ENCODE results near the gene KCNJ15. TPM values are rescaled to one million over a fixed set of nuclear protein-coding genes. Genes with fewer than 3 reads are reported as not detected.

The KCNJ15 gene
- total RNA-seq, 1 donor from 2014 or later = 0.97 TPM

GRCh38 chr21:38325731-38326420, 69.1 kb downstream of the KCNJ15 start:
- H3K4me3 Mint-ChIP-seq (ENCODE audit: unreplicated experiment) = no peak overlapping the region
- no peak overlapping the region for H3K27ac Mint-ChIP-seq (ENCODE audit: unreplicated experiment)
- TF ChIP-seq CTCF (IDR thresholded peaks at IDR 0.05; ENCODE audit: unreplicated experiment) = no peak
- no peaks in the 10 kb centered on the region for H3K36me3 Mint-ChIP-seq (ENCODE audit: low read depth, unreplicated experiment)
- no peaks in the 10 kb centered on the region for H3K9me3 Mint-ChIP-seq (ENCODE audit: unreplicated experiment)
- no peak for DNase-seq (ENCODE audit: low spot score)
- no peaks in the 10 kb centered on the region for H3K27me3 Mint-ChIP-seq (ENCODE audit: unreplicated experiment)
- peaks cover 13% of the 10 kb centered on the region for H3K4me1 Mint-ChIP-seq (ENCODE audit: unreplicated experiment)

- peaks cover 13% of the 10 kb centered on the region for H3K4me1 Mint-ChIP-seq (ENCODE audit: unreplicated experiment)
- no peak overlapping the region for H3K4me3 Mint-ChIP-seq (ENCODE audit: unreplicated experiment)
- H3K36me3 Mint-ChIP-seq (ENCODE audit: low read depth, unreplicated experiment) = no peaks in the 10 kb centered on the region
- TF ChIP-seq CTCF (IDR thresholded peaks at IDR 0.05; ENCODE audit: unreplicated experiment) = no peak
- H3K9me3 Mint-ChIP-seq (ENCODE audit: unreplicated experiment) = no peaks in the 10 kb centered on the region
- H3K27me3 Mint-ChIP-seq (ENCODE audit: unreplicated experiment) = no peaks in the 10 kb centered on the region
- no peak for DNase-seq (ENCODE audit: low spot score)
- H3K27ac Mint-ChIP-seq (ENCODE audit: unreplicated experiment) = no peak overlapping the region
Measured at GRCh38 chr21:38326429-38326828, 69.6 kb downstream of the KCNJ15 start.

GRCh38 chr21:38326899-38327298, 70.1 kb downstream of the KCNJ15 start:
- Mint-ChIP-seq H3K27me3 (ENCODE audit: unreplicated experiment) (no peaks in the 10 kb centered on the region), H3K36me3 (ENCODE audit: low read depth, unreplicated experiment) (no peaks in the 10 kb centered on the region), H3K4me3 (ENCODE audit: unreplicated experiment) (no peak overlapping the region), H3K4me1 (ENCODE audit: unreplicated experiment) (peaks cover 13% of the 10 kb centered on the region), H3K27ac (ENCODE audit: unreplicated experiment) (no peak overlapping the region), H3K9me3 (ENCODE audit: unreplicated experiment) (no peaks in the 10 kb centered on the region)
- no peak for TF ChIP-seq CTCF (IDR thresholded peaks at IDR 0.05; ENCODE audit: unreplicated experiment)
- no peak for DNase-seq (ENCODE audit: low spot score)

- peaks cover 13% of the 10 kb centered on the region for H3K4me1 Mint-ChIP-seq (ENCODE audit: unreplicated experiment)
Measured at GRCh38 chr21:38327984-38328383, 71.2 kb downstream of the KCNJ15 start.

More at GRCh38 chr21:38327984-38328383, 71.2 kb downstream of the KCNJ15 start:
- H3K4me3 Mint-ChIP-seq (ENCODE audit: unreplicated experiment) = no peak overlapping the region
- no peak for TF ChIP-seq CTCF (IDR thresholded peaks at IDR 0.05; ENCODE audit: unreplicated experiment)
- DNase-seq (ENCODE audit: low spot score) = no peak
- H3K36me3 Mint-ChIP-seq (ENCODE audit: low read depth, unreplicated experiment) = no peaks in the 10 kb centered on the region
- no peaks in the 10 kb centered on the region for H3K27me3 Mint-ChIP-seq (ENCODE audit: unreplicated experiment)
- H3K27ac Mint-ChIP-seq (ENCODE audit: unreplicated experiment) = no peak overlapping the region
- no peaks in the 10 kb centered on the region for H3K9me3 Mint-ChIP-seq (ENCODE audit: unreplicated experiment)

Data from endothelial cell (in vitro differentiated cells).